NCI-H187 treated with DMSO at 0.1 percent for 48 hours (cell line): ENCODE measurements around the gene TSPAN7.

Experiments used
- DNase-seq: peaks from one replicate; lab custom pipeline; 2025; lab: John Stamatoyannopoulos, UW

The TSPAN7 gene

DNA sequence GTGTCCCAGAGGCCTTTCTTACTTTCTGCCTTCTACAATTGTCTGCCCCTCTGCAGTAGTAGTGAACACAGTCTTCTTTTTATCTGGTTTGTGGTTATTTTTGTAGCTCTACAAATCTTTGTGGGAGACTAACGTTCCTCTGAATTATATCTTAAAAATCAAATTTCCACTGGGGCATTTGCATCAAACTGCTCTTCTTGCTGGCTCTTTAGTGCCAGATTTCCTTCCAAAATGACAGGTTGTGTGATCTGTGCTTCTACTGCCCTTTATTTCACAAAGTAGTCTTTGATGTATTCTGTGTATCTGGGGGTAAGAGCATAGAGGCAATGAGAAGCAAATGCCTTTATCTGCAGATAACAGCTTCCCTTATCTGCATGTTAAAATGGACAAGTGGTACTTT is 34.5 kb downstream of the TSPAN7 start:
- DNase-seq, result no peak

DNA sequence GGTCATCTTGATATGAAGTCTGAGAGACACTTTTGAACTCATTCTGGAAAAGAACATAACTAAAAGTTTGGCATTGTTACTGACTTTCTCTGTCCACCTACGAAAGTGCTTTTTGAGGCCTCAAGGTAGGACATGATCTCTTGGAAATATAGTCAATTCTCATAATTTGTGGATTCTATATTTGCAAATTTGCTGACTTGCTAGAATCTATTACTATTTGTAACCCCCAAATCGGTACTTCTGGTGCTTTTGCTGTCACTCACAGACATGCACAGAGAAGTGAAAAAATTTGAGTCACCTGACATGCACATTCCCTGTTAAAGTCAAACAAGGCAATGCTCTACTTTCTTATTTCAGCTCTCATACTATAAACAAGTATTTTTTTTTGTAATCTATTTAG is 35.6 kb downstream of the TSPAN7 start:
- DNase-seq, result no peak

DNA sequence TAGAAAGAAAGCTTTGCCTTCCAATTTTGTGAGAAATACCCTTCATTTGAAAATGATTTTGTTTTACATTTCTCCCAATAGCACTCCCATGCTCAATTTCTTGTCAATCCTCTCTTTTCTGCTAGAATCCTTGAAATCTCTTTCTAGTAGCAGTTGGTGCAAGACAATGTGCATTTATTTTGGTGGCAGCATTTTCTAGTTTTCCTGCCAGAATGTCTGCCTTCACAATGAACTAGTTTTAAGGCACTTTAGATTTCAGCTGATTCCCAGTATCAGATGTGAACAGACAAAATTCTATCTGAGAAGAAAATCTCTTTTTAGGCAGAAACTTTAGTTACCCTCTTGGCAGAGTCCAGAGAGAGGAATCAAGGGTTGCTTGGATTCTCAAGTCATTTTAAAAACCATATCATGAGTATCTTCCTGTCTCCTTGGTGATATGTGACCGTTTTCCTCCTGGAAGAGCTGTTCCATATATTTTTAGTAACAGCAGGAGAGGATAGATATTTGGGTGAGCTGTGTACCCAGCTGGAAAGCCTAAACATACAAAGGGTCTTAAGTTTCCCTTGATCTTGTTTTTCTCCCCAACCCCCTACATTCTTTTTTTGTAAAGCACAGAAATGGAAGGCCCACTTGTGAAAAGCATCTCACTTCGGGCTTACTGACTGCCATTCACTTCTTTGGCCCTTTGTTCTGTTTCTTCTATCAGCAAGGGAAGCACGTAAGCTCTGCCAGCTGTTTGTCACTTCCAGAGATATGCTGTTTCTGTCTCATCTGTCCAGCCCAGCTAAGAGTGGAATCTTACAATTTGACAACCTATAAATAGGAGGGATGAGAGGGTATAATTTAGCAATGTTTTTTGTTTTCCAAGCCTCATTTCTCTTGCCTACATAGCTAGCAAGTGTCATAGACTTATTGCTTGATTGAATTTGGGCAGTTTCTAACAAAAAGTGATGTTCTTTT is 38.7 kb downstream of the TSPAN7 start:
- DNase-seq, result no peak

DNA sequence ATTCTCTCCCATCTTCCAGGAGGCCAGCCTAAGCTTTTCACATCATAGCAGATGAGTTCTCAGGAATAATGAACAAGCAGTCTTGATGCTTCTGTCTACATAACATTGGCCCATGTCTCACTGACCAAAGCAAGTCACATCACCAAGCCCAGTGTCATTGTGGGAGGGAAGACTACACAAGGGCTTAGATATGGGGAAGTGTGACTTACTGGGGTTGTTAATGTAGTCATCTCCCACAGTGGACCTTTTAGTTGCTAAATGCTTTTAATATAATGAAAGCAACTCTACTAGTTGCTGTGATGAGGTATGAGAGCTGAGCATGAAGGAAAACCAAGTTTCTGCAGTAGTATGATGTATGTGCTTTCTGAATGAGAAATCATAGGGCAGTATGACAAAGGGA is 40.5 kb downstream of the TSPAN7 start:
- no peak for DNase-seq

DNA sequence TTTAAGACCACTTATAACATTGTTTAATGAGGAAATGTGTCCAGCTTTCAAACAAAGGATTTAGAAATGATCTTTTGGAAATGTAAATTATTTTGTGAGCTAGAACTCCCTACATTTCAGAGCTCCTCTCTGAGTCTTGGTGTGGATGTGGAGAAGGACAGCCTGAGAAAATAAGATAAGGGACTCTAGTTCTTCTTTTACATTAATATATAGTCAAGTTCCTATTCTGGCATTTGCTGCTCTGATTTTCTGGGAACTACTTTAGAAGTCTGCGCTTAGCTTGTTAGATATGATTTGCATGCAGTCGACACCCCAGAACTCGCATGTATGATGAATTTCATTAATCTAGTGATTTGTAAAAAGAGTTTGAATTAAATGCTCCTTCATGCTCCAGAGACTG is 45.5 kb downstream of the TSPAN7 start:
- no peak for DNase-seq

DNA sequence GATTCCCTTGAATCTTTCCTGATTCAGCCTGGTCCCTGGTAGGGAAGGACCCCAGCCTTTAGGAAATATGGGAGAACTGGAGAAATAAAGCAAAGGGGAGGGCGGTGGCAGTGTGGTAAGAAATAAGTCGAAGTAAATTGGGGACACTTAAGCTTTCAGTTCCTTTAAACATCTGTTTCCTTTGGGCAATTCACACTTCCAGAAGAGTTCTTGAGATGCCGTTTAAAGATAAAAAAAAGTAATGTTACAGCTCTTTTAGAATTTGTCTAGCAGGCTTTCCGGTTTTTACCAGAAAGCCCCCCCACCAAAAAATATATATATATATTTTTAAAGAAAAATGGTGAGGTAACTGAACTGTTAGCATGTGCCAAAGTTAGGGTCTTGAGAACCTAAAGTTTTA is 46.6 kb downstream of the TSPAN7 start:
- DNase-seq, result no peak

DNA sequence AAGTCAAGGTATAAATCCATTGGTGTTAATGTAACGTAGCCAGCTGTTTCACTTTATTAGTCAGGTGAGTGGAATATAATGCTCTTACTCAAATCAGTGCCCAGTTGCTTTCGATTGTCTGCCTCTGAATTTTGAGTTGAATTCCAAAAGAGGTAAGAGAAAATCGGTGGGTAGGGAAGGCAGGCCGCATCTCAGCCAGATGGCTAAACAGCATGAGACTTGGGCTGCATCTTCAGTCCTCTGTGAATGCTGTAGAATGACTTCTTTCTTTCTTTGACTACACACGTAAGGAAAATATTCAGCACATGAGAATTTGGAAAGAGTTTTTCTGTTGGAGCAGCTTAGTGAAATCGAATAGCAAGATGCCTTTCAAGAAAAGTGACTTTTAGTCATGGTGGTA is 49.5 kb downstream of the TSPAN7 start:
- no peak for DNase-seq

DNA sequence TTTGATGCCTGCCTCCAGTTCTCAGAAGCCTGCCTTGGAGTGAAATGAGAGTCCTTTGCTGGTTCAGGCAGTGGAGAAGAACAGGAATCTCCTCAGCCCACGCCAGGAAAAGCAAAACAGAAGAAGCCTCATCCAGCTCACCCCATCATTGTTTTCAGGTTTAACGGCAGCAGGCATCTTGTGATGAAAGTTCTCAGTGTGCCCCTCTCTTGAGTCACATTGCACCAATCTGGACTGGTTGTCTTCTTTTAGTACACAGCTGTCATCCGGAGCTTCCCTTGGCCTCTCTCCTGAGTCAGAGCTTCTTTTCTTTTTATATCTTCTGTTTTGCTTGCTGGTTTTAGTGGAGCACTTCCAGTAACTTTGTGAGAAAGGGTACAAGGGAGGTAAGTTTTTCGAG is 50.9 kb downstream of the TSPAN7 start:
- DNase-seq, result no peak

DNA sequence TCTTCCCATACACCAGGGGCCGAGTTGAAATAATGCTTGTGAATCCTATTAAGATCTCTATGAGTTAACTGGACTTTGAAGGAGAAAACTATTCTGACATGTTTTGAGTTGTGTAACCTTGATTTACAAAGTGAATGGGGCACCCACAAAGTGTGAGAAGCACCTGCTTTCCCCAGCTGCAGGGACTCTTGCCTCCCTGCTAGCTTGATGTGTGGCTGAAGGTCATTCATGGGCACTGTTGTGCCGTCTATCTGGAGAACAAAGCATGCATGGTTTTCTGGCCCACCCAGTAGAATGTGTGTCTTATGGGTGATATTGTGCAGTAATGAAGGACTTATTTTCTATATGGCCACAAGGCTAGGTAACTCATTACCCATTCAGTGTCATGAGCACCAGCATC is 53.1 kb downstream of the TSPAN7 start:
- no peak for DNase-seq

DNA sequence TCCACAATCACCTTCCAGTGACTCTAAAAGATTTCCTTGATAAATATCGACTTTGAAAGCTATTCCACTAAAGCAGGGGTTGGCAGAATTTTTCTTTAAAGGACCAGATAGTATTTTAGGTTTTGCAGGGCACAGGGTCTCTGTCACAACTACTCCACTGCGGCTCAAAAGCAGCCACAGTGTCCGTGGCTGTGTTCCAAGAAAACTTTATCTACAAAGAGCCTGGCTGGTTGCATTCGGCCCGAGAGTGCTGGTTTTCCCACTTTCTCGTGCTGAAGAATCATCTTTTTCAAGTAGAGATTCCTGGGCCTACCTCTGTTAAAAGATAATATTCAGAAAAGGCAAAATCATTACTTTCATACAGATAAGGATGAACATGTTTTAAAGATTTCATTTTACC is 55.6 kb downstream of the TSPAN7 start:
- DNase-seq, result no peak

DNA sequence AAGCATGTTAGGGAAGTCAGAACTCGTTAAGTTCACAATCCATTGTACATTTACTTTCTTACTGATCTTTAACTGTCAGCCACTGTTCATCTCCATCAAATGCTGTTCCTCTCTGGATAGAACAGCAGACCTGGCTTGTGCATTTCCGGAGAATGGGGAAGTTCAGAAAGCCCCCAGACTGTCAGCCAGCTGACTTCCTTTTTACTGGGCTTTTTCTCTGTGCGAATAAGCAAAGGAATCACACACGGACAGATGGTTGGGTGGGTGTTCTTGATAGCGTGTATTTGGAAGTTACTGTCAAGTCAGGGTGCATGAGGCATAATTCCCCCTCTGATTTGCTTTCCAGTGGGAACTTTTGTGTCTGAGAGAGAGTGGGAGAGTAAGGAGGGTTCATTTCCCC is 56.8 kb downstream of the TSPAN7 start:
- no peak for DNase-seq

DNA sequence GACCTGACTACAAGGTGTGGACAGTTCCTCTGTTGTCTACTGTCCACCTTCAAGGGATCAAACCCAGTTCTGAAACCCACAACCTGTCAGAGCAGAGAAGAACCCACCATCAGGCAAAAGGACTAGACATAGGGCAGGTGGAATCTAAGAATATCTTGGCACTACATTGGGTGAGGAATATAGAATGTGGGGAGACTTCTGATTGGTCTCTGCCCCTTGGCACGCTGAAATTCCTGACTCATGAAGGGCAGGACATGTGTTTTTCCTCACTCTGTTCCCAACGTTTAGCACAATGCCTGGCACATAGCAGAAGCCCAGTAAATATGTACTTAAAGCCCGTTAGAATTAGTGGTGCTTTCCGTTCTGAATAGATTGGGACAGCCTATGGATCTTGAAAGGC is 59.3 kb downstream of the TSPAN7 start:
- DNase-seq, result no peak

DNA sequence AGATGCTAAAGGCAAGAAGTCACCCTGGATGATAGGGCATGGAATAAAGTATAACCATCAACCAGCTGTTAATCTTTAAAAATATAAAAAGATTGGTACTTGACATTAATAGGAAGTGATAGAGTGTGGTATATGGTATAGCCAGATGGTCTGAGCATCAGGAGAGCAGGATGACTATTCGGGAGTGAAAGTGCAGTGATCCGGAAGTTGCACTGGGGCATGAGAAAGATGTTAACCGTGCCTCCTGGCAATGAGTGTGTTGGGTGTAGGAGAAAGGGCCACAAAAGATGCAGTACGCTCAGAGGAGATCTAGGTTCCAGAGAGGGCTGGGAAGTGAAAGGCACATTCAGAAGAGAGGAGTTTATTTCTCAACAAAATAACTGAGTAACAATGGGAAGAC is 65.0 kb downstream of the TSPAN7 start:
- DNase-seq, result no peak

DNA sequence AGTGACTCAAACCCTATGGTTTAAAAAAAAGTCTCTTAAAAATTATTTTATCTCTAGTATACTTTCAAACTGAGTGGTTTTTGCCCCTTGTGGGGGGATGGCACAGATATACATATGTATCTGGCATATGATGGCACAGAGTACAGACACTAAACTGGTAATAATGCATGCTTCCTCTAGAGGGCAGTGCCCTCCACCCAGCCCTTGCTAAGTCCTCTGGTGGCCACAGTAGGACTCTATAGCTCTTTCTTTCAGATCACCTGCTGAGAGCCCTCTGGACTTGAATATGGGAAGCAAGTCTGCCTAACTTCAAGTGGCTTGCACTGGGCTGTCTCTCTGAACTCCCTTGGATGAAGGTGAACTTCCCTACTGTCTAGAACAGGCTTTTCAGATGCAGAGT is 66.3 kb downstream of the TSPAN7 start:
- no peak for DNase-seq

DNA sequence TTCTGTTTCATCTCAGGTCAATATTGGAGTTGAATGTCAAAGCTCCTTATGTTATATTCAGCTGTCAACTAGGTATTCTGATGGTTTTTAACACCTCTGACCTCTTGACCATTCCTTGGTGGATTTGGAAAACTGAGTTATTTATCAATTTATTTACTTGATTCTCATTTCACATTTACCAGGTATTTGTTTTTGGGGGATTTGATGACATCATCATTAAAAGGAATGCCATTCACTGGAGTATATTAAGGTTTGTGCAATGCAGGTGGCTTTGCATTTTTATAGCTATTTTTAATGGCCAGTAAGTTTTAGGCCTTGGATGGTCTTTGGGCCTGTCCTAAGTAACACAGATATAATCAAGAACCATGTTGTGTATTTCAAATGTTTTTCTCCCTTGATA is 67.2 kb downstream of the TSPAN7 start:
- no peak for DNase-seq

DNA sequence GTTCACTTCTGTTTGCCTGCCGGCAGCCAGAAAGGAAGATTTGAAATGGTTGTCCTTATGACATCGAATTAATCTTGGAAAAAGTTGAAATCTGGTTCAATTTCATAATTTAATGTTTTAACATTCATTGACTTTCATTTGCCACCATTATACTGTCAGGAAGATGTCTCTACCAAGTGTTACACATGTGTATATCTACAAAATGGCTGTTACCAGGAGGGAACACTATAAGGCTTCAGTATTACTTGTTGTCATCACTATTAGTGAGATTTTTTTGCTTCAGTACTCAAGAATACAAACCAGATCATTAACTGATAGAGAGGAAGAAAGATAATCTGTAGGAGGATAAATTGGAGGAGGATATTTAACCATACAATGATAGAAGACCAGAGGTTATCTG is 71.2 kb downstream of the TSPAN7 start:
- no peak for DNase-seq

DNA sequence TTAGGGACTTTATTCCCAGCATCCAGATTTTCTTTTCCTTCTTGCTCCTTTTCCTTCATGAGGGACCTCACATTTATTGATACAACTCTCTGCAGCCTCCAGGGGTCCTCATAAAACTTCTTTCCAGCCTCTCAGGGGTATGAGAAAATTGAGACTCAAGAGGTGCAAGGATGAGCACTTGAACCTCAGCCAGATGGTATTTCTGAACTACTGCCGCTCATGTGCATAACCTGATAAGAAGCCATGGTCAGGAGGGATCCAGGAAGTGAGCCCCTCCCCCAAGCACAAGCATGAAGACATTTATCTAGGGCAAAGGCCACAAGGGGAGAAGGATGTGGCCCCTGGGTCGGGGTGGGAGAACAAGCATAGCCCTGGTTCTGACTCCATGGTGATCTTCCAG is 73.3 kb downstream of the TSPAN7 start:
- no peak for DNase-seq

DNA sequence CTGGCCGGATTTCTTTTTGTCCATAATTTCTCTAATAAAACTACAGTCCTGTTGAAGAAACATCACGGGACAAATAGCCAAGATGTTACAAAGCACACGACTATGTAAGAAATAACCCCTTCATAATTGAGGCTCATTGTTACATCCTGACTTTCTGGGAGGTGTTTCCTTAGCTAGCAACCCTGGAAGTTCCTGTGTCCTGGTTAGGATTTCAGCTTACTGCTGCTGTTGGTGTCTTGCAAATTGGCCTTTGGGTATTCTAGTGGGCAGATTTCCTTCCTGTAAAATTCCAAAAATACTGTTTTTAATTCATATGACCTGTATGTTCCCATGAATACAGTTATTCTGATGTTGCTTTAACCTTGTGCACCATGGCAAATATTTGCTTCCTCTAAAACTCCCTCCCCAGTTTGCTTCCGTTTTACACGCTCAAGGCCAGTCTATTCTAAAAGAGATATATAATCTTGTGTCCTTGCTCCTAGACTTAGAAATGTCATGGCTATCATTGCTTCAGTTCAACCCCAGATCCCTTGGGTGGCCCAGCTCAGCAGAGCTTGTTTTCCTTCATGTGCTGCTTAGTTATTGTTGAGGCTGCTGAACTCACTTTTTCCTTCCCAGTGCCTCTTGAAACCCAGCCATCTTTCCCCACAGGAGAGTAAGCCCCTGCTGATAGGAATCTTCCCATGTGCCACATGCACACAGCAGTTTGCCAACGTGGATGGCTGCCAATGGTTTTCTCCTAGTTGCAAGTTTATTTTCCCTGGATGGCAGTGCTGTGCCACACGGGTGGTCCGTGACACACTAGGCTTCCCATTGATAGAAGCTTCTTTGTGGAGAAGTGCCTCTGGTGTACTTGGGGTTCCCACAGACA is 75.8 kb downstream of the TSPAN7 start:
- DNase-seq, result no peak

DNA sequence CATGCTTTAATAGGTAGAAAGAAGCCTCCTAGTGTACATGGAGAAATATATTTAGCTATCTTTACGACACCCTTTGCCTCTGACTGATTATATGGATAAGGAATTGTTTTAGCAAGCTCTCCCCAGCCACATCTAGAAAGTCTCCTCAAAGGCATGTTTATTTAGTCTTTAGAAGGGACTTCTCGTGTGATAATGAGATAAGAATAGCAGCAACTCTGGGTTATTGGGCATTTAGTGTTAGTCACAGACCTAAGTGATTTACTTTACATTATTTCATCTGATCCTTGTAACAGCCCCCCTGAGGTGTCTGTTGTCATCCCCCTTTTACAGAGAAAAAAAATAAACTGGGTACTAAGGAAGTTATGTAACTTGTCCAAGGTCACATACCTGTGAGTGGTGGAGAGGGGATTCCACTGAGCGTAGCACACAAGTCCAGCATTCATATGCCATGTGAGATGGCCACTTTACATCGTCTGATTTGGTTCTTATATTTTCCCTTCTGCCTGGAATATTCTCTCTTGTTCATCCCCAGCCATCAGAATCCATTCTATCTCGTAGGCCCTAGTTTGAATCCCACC is 77.7 kb downstream of the TSPAN7 start:
- no peak for DNase-seq

DNA sequence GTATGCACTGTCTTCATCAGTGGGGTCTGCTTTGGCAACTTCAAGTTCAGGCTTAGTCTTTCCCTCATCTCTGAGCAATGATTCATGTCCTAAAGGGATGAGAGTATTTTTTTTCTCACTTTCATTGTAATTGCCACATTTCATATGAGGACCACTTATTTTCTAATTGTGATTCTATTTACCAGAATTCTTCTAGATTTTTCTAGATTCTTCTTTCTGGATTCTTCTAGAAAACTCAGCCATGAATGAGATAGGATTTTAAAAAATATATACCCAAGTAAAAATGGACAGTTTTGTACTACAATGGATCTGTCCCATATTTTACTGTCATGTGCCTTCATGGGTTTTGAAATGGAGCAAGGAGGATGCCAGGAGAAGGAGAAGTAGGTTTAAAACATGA is 78.4 kb downstream of the TSPAN7 start:
- DNase-seq, result no peak

DNA sequence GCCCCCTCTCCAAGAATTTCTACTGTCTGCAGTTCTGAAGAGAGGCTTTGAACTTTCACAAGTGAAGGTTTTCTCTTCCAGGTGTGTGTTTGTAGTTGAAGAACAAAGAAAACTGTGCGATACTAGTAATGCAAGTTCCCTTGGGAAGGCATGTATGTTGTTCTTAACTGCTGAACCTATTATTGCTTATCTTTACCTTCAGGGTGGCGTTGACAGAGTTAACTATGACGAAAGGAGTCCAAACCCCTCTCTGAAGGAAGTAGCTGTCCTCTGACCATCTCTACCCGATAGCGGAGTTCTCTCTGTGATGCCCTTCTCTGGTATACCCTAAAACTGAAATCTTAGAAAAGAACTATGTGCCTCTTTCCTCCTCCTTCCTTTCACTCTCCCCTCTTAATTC is 79.9 kb downstream of the TSPAN7 start:
- DNase-seq, result no peak

DNA sequence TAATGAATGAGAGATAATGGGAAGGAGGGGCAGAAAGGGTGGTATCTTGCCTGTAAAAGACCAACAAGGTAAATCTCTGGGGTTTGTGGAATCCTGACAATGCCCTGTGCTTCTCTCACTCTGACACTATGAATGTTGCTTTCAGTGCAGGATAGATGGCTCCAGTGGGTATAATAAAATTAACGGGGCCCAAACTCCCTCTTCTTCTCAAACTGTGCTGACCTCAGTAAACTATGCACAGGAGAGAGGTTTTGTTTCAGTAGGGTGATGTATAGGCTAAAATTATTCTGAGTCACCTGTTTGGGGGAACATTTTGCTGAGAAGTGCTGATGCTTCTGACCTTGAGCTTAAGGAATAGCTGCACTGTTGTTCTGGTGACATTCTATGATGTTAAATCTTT is 82.6 kb downstream of the TSPAN7 start:
- DNase-seq, result no peak

DNA sequence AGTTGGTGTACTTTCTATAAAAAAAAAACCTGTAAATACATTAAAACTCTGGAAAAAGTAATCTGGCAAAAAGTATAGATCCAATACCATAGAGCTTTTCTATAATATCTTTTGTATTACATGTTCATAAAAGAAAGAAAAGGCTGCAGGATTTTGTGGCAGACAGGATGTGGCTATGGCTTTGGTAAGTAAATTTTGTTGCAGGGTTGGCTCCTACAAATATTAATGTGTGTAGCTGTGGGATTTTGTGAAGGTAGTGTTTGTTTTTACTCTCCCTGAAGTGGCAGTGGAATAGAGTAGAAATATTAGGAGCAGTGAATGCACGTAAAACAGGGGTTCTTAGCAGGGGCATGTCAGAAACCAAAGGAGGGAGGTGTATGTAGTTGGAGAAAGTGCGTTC is 84.8 kb downstream of the TSPAN7 start:
- DNase-seq, result no peak
